HepG2 (cell line): ENCODE data around the gene MARK2.

Experiments used
- CREB1 ChIP-seq, 2 experiments: fragments of 450-650 bp in 1 of 2; IDR thresholded peaks; 2 replicates each; pipeline ENCODE4 v1.6.1; 2016 to 2017; ENCODE audit warnings: control low read depth in 1 of 2, mild to moderate bottlenecking in 1 of 2, missing compliant biosample characterization in 1 of 2, missing genetic modification characterization in 1 of 2
- CTCF ChIP-seq: sonication (generic); formaldehyde crosslinking; IDR thresholded peaks from 2 replicates; pipeline ENCODE4 v1.5.0; 2020; ENCODE audit warnings: mild to moderate bottlenecking, missing genetic modification reagents, moderate library complexity
- EP300 ChIP-seq, 3 experiments: sonication (generic) in 1 of 3; formaldehyde crosslinking in 1 of 3; IDR thresholded peaks; 2 replicates each; pipeline versions ENCODE4 v1.5.1 to v1.6.1; 2011 to 2020; ENCODE audit warnings: low read depth in 2 of 3, low read length in 2 of 3, borderline replicate concordance in 1 of 3, improper control_type of control experiment in 1 of 3, mild to moderate bottlenecking in 1 of 3, missing genetic modification reagents in 1 of 3, moderate library complexity in 1 of 3
- MYNN ChIP-seq: sonication (generic); formaldehyde crosslinking; IDR thresholded peaks from 2 replicates; pipeline ENCODE4 v1.4.0; 2020; ENCODE audit warnings: mild to moderate bottlenecking, low read depth, missing genetic modification reagents
- MYPOP ChIP-seq: sonication (generic); formaldehyde crosslinking; IDR thresholded peaks from 2 replicates; pipeline ENCODE4 v1.8.1; 2023; ENCODE audit warnings: mild to moderate bottlenecking, moderate library complexity, missing genetic modification reagents
- POLR2AphosphoS5 ChIP-seq: IDR thresholded peaks from 2 replicates; pipeline ENCODE4 v1.6.1; 2012; ENCODE audit warnings: low read depth, low read length
- REST ChIP-seq, 2 experiments: IDR thresholded peaks; 2 replicates each; pipeline ENCODE4 v1.6.1; 2011 to 2012; ENCODE audit warnings: low read length in 2 of 2, borderline replicate concordance in 1 of 2, low read depth in 1 of 2, mild to moderate bottlenecking in 1 of 2, moderate library complexity in 1 of 2
- RFX5 ChIP-seq: IDR thresholded peaks from 2 replicates; pipeline ENCODE4 v1.6.1; 2011; ENCODE audit warnings: low read depth, low read length, improper control_type of control experiment
- RXRA ChIP-seq: sonication (generic); formaldehyde crosslinking; IDR thresholded peaks from 2 replicates; pipeline ENCODE4 v1.5.1; 2020; ENCODE audit warnings: missing genetic modification reagents
- SNAPC2 ChIP-seq: sonication (generic); formaldehyde crosslinking; IDR thresholded peaks from 2 replicates; pipeline ENCODE4 v1.8.1; 2022; ENCODE audit warnings: mild to moderate bottlenecking, missing genetic modification reagents
- SP1 ChIP-seq, 2 experiments: fragments of 450-650 bp in 1 of 2; sonication (generic) in 1 of 2; formaldehyde crosslinking in 1 of 2; IDR thresholded peaks; 2 replicates each; pipeline versions ENCODE4 v1.4.0 to v1.6.1; 2016 to 2020; ENCODE audit warnings: missing genetic modification reagents in 1 of 2
- ZBTB33 ChIP-seq: sonication (generic); formaldehyde crosslinking; IDR thresholded peaks from 2 replicates; pipeline ENCODE4 v1.4.0; 2020; ENCODE audit warnings: missing genetic modification reagents
- ZNF280D ChIP-seq: sonication (generic); formaldehyde crosslinking; IDR thresholded peaks from 2 replicates; pipeline ENCODE4 v1.5.1; 2020; ENCODE audit warnings: mild to moderate bottlenecking, missing genetic modification reagents
- ZNF564 ChIP-seq: sonication (generic); formaldehyde crosslinking; IDR thresholded peaks from 2 replicates; pipeline ENCODE4 v1.8.1; 2023; ENCODE audit warnings: mild to moderate bottlenecking, missing genetic modification reagents

- no peak for TF ChIP-seq MYPOP
- no peak for TF ChIP-seq RFX5
- no peak for TF ChIP-seq REST (IDR thresholded peaks at IDR 0.05; ENCODE audit: borderline replicate concordance in 1 of 2, low read depth in 1 of 2, low read length in 2 of 2)
- TF ChIP-seq EP300 (IDR thresholded peaks at IDR 0.05; ENCODE audit: low read depth in 2 of 2, low read length in 2 of 2), result no peak
- TF ChIP-seq EP300 (CRISPR knock-in tag; IDR thresholded peaks at IDR 0.05; ENCODE audit: borderline replicate concordance), result no peak
- TF ChIP-seq ZNF280D (CRISPR knock-in tag), result no peak
- TF ChIP-seq SP1 (IDR thresholded peaks at IDR 0.05), result no peak
- no peak for TF ChIP-seq SP1 (CRISPR knock-in tag; IDR thresholded peaks at IDR 0.05)
- TF ChIP-seq SNAPC2 (CRISPR knock-in tag), result no peak
- TF ChIP-seq ZNF564 (CRISPR knock-in tag), result no peak
- no peak for TF ChIP-seq MYNN (CRISPR knock-in tag)
- no peak for TF ChIP-seq CREB1 (IDR thresholded peaks at IDR 0.05)
- TF ChIP-seq CREB1 (CRISPR knock-in tag; IDR thresholded peaks at IDR 0.05), result no peak
- no peak for TF ChIP-seq ZBTB33 (CRISPR knock-in tag)
- TF ChIP-seq POLR2AphosphoS5, result no peak
- TF ChIP-seq CTCF (CRISPR knock-in tag), result no peak
- TF ChIP-seq RXRA (CRISPR knock-in tag), result no peak
Measured at GRCh38 chr11:63793161-63793560, 45.7 kb upstream of the MARK2 start.
